Psoas muscle (tissue), 8 donors: ENCODE measurements around the gene LDHD. TPM values are rescaled to one million over a fixed set of nuclear protein-coding genes. Genes with fewer than 3 reads are reported as not detected.
"Not testable (repeated sequence)": the region's sequence is repeated elsewhere in the genome, so short reads cannot be mapped to it uniquely, and the experiment has no call there.

ENCODE experiments used
- ATAC-seq, 4 donors: fragments of 200-7000 bp; cut with Tn5 transposase; one replicate each; pipeline ENCODE4 v1.9.1; 2020; ENCODE audit warnings: moderate library complexity in 3 of 4, mild to moderate bottlenecking in 2 of 4
- DNase-seq, 2 donors: peaks; one replicate each; pipeline ENCODE4 v3.0.0-alpha.2; 2020
- H3K27ac ChIP-seq: fragments of 200-600 bp; one replicate; pipeline ENCODE4 v1.8.0; 2022
- H3K27me3 ChIP-seq, 3 donors: fragments of 200-600 bp in 1 of 3; one replicate each; pipeline versions ENCODE4 v1.6.1 to v1.8.0; 2013 to 2022; ENCODE audit warnings: low read length in 2 of 3, mild to moderate bottlenecking in 2 of 3, moderate library complexity in 1 of 3; ENCODE audit not compliant: insufficient read depth in 3 of 3
- H3K36me3 ChIP-seq, 2 donors: fragments of 200-600 bp in 1 of 2; one replicate each; pipeline versions ENCODE4 v1.6.1 to v1.8.0; 2013 to 2022; ENCODE audit warnings: low read depth in 1 of 2, mild to moderate bottlenecking in 1 of 2, moderate library complexity in 1 of 2; ENCODE audit not compliant: insufficient read depth in 1 of 2
- H3K4me1 ChIP-seq: fragments of 200-600 bp; one replicate; pipeline ENCODE4 v1.8.0; 2022
- H3K4me3 ChIP-seq: fragments of 200-600 bp; one replicate; pipeline ENCODE4 v1.8.0; 2022; ENCODE audit warnings: mild to moderate bottlenecking
- H3K9me3 ChIP-seq: fragments of 200-600 bp; one replicate; pipeline ENCODE4 v1.8.0; 2022
- WGBS, 3 donors: extraction: QIAGEN DNeasy Blood & Tissue Kit; methylation state at CpG; one replicate each; pipeline versions ENCODE4 v1.1.6 to v1.1.7; 2013; 5-methylcytosine and 5-hydroxymethylcytosine counted together
- intact Hi-C, 2 donors: fragments of 100-400 bp; cut with DNase I; formaldehyde crosslinking; loops; one replicate each; pipeline versions ENCODE4 v1.11.0 to v1.14.2; 2022
- polyA plus RNA-seq, 3 donors: library from polyadenylated mRNA; stranded (reverse); fragments of 200-250 nt; gene quantifications; one replicate each; pipeline ENCODE4 v1.2.3, GENCODE V29; 2013
- total RNA-seq, 4 donors: library from RNA; stranded (reverse); fragmentation: NEBNext Ultra II Directional in 2 of 4; extraction: Animal tissue kit (Norgen Biotek cat#: 25700) in 2 of 4; gene quantifications; one replicate each; pipeline versions ENCODE4 v1.2.1 to v1.2.4, GENCODE V29; 2021 to 2023
- TF ChIP-seq, protein P1 (sequence below): fragments of 200-600 bp; IDR thresholded peaks from one replicate; pipeline ENCODE4 v1.8.0; 2022; ENCODE audit warnings: antibody characterized with exemption
- donor health status: healthy with polysubstance abuse.
- donor health status: DM: no; HTN: no; CAD: no; lungs with moderate emphysema.
- donor health status: Bipolar disorder and iron deficiency.
- donor health status: healthy.
- donor health status: DM: yes; HTN: yes; CAD: no.
- donor health status: DM: no; HTN: no; CAD: no.
- donor health status: DM: no; HTN: no; CAD: no.
- donor health status: DM: yes; HTN: yes; CAD: no.

Gene LDHD
- total and polyA plus RNA-seq, 7 donors, result 20.5 to 66.6 (median 35.7) TPM

DNA sequence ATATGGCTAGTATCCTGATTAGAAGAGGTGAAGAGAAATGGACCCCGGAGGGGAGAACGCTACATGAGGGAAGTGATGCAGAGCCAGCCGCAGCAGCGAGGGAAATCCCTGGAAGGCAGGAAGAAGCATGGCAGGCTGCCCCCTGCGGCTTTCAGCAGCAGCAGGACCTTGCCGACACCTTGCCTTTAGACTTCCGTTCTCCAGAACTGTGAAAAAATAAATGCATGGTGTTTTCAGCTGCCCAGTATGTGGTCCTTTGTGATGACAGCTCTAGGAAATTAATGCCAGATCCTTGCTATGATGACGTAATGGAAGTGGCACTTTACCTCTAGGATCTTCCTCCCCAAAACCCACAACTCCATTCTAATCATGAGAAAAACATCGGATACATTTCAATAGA lies 22.1 kb upstream of the LDHD start:
- WGBS, 3 donors, result 58 to 63% (median 59%) methylated on average over 9 of the region's 9 CpGs
- intact Hi-C loops, result no loop called here
- TF ChIP-seq, protein P1, sequence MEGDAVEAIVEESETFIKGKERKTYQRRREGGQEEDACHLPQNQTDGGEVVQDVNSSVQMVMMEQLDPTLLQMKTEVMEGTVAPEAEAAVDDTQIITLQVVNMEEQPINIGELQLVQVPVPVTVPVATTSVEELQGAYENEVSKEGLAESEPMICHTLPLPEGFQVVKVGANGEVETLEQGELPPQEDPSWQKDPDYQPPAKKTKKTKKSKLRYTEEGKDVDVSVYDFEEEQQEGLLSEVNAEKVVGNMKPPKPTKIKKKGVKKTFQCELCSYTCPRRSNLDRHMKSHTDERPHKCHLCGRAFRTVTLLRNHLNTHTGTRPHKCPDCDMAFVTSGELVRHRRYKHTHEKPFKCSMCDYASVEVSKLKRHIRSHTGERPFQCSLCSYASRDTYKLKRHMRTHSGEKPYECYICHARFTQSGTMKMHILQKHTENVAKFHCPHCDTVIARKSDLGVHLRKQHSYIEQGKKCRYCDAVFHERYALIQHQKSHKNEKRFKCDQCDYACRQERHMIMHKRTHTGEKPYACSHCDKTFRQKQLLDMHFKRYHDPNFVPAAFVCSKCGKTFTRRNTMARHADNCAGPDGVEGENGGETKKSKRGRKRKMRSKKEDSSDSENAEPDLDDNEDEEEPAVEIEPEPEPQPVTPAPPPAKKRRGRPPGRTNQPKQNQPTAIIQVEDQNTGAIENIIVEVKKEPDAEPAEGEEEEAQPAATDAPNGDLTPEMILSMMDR, result no peak
- H3K4me1 ChIP-seq, result no peaks in the 10 kb centered on the region
- DNase-seq (no peak), ATAC-seq (no peak)
- no peak overlapping the region for H3K27ac ChIP-seq
- no peaks in the 10 kb centered on the region for H3K27me3 ChIP-seq
- no peaks in the 10 kb centered on the region for H3K9me3 ChIP-seq
- H3K36me3 ChIP-seq, result no peaks in the 10 kb centered on the region
- H3K4me3 ChIP-seq, result no peak overlapping the region

DNA sequence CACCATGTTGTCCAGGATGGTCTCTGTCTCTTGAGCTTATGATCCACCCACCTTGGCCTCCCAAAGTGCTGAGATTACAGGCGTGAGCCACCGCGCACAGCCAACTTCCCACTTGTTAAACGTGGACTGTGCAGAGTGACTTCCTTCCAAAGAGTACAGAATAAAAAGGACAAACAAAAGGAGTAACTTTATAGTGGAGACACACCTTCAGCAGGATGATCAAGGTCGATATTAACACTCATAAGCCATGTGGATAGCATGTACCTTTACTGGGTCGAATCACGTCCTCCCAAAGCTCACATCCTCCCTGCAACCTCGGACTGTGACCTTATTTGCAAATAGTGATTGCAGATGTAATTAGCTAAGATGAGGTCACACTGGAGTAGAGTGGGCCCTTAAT lies 21.7 kb upstream of the LDHD start:
- Histone ChIP-seq H3K9me3 (no peaks in the 10 kb centered on the region), H3K4me3 (no peak overlapping the region), H3K27me3 (no peaks in the 10 kb centered on the region), H3K4me1 (no peaks in the 10 kb centered on the region), H3K27ac (no peak overlapping the region), H3K36me3 (no peaks in the 10 kb centered on the region)
- WGBS, 3 donors, result 73 to 79% (median 78%) methylated on average over 8 of the region's 8 CpGs
- no peak for DNase-seq
- ATAC-seq, result no peak
- TF ChIP-seq, protein P1, result no peak
- intact Hi-C loops, result no loop called here

DNA sequence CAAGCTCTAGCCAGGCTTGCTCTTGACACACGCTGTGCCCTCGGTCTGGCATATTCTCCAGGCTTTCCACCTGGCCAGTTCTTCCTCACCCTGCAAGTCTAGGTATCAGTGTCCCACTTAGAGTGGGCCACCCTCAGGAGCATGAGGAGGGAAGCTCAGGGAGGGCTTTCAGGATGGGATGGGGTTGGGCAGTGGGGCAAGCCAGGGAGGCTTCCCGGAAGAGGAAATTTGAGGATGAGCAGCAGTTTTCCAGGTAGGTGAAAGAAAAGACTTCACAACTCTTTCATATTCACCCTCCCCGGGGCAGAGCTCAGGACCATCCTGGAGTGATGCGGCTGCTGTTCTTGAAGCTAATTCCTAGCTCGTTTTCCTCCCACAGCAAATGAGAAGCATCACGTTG lies 14.5 kb upstream of the LDHD start:
- no peak overlapping the region for H3K4me3 ChIP-seq
- no peaks in the 10 kb centered on the region for H3K4me1 ChIP-seq
- H3K36me3 ChIP-seq, result no peaks in the 10 kb centered on the region
- TF ChIP-seq, protein P1, result no peak
- no peak for ATAC-seq
- H3K9me3 ChIP-seq, result no peaks in the 10 kb centered on the region
- H3K27ac ChIP-seq, result no peak overlapping the region
- intact Hi-C loops, result no loop called here
- H3K27me3 ChIP-seq, result no peaks in the 10 kb centered on the region
- no peak for DNase-seq
- 57 to 70% (median 67%) methylated on average over 7 of the region's 7 CpGs for WGBS, 3 donors

DNA sequence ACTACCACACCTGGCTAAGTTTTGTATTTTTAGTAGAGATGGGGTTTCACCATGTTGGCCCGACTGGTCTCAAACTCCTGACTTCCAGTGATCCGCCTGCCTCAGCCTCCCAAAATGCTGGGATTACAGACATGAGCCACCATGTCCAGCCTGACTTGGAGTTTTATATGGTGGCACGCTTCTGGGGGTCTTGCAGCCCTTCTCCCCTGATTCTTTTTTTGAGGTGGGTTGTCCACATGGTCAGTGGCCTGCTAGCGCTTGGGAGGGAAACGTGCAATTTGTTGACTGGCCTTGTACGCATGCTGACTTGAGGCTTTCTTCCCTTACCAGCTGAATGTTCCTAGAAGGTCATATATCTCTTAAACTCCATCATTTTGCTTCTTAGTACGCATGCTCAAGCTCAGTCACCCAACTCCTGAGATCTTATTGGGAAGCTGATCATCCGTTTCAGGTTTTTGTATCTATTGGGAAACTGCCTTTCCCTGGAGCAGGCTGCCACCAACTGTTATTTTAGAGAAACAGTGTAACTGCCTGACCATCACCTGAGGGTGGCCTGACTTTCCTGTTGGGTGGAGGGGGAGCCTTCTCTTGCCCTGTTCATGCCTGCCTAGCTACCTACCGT lies 13.7 kb upstream of the LDHD start:
- Histone ChIP-seq H3K27ac (no peak overlapping the region), H3K9me3 (no peaks in the 10 kb centered on the region), H3K4me3 (no peak overlapping the region), H3K36me3 (no peaks in the 10 kb centered on the region), H3K27me3 (no peaks in the 10 kb centered on the region), H3K4me1 (no peaks in the 10 kb centered on the region)
- no peak for ATAC-seq
- WGBS, 3 donors, result 77 to 85% (median 79%) methylated on average over 9 of the region's 9 CpGs
- no peak for DNase-seq
- TF ChIP-seq, protein P1, result peak; percentile 10
- intact Hi-C loops, result no loop called here

DNA sequence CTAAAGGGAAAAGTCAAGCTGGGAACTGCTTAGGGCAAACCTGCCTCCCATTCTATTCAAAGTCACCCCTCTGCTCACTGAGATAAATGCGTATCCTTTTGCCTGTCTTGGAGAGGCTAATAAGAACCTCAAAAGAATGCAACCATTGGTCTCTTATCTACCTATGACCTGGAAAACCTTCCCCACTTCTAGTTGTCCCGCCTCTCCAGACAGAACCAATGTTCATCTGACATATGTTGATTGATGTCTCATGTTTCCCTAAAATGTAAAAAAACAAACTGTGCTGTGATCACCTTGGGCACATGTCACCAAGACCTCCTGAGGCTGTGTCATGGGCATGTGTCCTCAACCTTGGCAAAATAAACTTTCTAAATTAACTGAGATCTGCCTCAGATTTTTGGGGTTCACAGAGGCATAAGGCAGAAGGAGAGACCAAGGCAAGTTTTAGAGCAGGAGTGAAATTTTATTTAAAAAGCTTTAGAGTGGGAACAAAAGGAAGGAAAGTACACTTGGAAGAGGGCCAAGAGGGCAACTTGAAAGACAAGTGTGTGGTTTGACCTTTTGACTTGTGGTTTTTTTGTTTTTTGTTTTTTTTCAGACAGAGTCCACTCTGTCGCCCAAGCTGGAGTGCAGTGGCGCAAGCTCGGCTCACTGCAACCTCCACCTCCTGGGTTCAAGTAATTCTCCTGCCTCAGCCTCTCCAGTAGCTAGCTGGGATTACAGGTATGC lies 13.0 kb upstream of the LDHD start:
- 78 to 80% (median 79%) methylated on average over 5 of the region's 5 CpGs for WGBS, 3 donors
- intact Hi-C loops, result not testable (repeated sequence)

More for the DNA sequence above, 13.0 kb upstream of the LDHD start:
- H3K36me3 ChIP-seq, ATAC-seq, H3K27me3 ChIP-seq, H3K27ac ChIP-seq, DNase-seq, H3K4me1 ChIP-seq, H3K4me3 ChIP-seq, H3K9me3 ChIP-seq: not testable (repeated sequence)
